ENCODE data around the gene TECTB. TPM values are rescaled to one million over a fixed set of nuclear protein-coding genes. Genes with fewer than 3 reads are reported as not detected.

TECTB gene
- total RNA-seq, 1 donor from 2014 or later: not detected

DNA sequence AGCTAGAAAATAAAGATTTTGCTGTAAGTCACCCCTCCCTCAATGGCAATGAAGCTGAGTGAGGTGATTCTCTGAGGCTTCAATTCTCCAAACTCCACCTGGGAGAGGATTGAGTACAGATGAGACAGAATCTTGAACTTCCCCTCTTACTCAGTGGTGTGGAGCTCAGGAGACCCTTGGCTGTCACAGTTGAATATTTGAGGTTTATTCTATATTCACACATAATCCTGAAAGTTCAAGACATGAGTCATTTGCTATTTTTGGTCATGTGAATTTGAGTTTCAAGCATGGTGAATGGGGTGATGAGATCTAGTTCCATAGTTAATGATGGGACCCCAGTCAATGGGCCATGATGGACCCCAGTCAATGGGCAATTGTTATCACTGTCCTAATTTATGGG, 13.9 kb upstream of the TECTB start:
- Mint-ChIP-seq H3K27ac (no peak overlapping the region), H3K4me3 (no peak overlapping the region)
- no peak for ATAC-seq (ENCODE audit: low read depth)

DNA sequence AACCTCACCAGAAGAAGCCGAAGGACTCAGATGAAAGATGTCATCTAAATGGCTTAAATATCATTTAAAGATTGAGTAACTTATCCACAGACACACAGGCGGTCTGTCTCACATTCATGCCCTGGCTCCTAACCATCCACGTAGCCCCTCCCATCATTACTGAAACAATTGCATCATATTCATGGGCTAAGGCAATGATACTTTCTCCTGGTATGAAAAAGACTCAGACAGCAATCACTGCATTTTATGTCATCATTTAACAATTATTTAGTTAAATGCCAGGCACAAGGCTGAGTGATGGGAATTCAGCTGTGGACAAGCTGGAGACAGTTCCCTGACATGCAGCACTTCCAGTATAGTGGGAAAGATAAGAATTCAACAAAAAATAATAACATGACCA, 11.2 kb upstream of the TECTB start:
- intact Hi-C loops (cut with micrococcal nuclease): no loop called here
- no peak overlapping the region for H3K27ac Mint-ChIP-seq
- DNase-seq: no peak
- ChIA-PET POLR2A (no interaction called here), CTCF (no interaction called here)
- TF ChIP-seq CTCF (IDR thresholded peaks at IDR 0.05): no peak
- no peaks in the 10 kb centered on the region for H3K4me1 Mint-ChIP-seq
- no peaks in the 10 kb centered on the region for H3K36me3 Mint-ChIP-seq (ENCODE audit: low read depth)
- H3K4me3 Mint-ChIP-seq: no peak overlapping the region
- ATAC-seq (ENCODE audit: low read depth): no peak
- H3K9me3 Mint-ChIP-seq: peaks cover 2% of the 10 kb centered on the region
- no peaks in the 10 kb centered on the region for H3K27me3 Mint-ChIP-seq

More for the DNA sequence above, 13.9 kb upstream of the TECTB start:
- Mint-ChIP-seq H3K9me3 (peaks cover 2% of the 10 kb centered on the region), H3K27me3 (no peaks in the 10 kb centered on the region), H3K36me3 (ENCODE audit: low read depth) (no peaks in the 10 kb centered on the region), H3K4me1 (no peaks in the 10 kb centered on the region)
- TF ChIP-seq CTCF (IDR thresholded peaks at IDR 0.05): no peak
- CTCF ChIA-PET: no interaction called here
- no peak for DNase-seq
- intact Hi-C loops (cut with micrococcal nuclease): no loop called here
- POLR2A ChIA-PET: no interaction called here

DNA sequence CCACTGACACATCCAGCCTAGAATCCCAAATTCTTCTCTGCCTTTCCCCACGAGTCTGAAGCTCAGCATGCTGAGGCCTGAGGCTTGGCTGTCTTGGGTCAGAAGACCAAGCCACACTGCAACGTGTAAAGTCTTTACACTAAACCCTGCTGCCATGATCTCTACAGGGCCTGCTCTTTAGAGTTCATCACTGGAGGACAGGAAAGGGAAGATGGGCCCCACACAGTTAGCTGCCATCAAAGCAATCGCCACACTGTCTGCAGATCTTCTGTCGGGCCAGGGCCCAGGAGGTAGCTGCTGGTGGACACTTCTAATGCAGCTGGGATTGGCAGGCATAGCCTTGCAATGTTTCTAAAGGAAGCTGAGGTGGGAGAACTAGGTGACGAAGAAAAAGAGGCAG, 8.4 kb upstream of the TECTB start:
- Mint-ChIP-seq H3K27ac (no peak overlapping the region), H3K27me3 (no peaks in the 10 kb centered on the region), H3K4me1 (no peaks in the 10 kb centered on the region), H3K4me3 (no peak overlapping the region), H3K36me3 (ENCODE audit: low read depth) (no peaks in the 10 kb centered on the region), H3K9me3 (no peaks in the 10 kb centered on the region)
- TF ChIP-seq CTCF (IDR thresholded peaks at IDR 0.05): no peak
- ChIA-PET POLR2A (no interaction called here), CTCF (no interaction called here)
- ATAC-seq (ENCODE audit: low read depth): no peak
- no peak for DNase-seq
- intact Hi-C loops (cut with micrococcal nuclease): no loop called here

DNA sequence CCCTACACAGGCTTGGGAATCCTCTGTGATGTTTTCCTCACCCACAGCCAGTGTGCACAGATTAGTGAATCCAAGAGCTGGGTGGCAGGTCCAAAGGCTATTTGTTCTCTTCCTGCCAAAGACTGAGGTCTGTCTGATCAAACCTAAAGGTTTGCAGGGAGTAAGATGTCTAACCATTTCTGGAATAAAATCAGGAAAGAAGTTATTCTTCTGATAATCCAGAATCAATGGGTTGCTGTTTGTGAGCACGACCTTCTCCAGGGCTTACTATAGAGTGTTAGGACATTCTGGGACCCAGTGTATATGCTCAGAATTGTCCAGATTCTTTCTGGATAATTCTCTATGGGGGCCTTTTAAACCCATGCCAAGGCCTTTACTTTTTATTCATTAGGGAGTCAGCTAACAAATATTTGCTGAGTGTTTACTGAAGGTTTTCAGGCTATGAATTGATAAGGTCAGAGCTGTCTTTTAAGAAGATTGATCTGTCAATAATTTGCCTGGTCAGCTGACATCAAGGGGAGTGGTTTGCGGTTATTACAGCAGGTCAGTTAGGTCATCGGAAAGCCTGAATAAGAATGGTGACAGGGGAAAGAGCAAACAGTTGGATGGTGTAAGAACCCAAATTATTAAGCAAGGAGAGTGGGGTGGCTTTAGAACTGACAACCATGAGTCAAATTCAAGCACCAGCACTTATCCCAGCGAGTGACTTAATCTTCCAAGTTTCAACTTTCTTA, 7.5 kb upstream of the TECTB start:
- ChIA-PET CTCF (no interaction called here), POLR2A (no interaction called here)
- no peak for ATAC-seq (ENCODE audit: low read depth)
- Mint-ChIP-seq H3K27ac (no peak overlapping the region), H3K4me1 (no peaks in the 10 kb centered on the region), H3K27me3 (no peaks in the 10 kb centered on the region), H3K4me3 (no peak overlapping the region), H3K36me3 (ENCODE audit: low read depth) (no peaks in the 10 kb centered on the region), H3K9me3 (no peaks in the 10 kb centered on the region)
- no peak for DNase-seq
- no peak for TF ChIP-seq CTCF (IDR thresholded peaks at IDR 0.05)
- intact Hi-C loops (cut with micrococcal nuclease): no loop called here

- ATAC-seq (ENCODE audit: low read depth): no peak
- H3K4me1 Mint-ChIP-seq: no peaks in the 10 kb centered on the region
- POLR2A ChIA-PET: no interaction called here
- H3K4me3 Mint-ChIP-seq: no peak overlapping the region
- no peaks in the 10 kb centered on the region for H3K9me3 Mint-ChIP-seq
- no peaks in the 10 kb centered on the region for H3K27me3 Mint-ChIP-seq
- no peak for DNase-seq
- H3K27ac Mint-ChIP-seq: no peak overlapping the region
- H3K36me3 Mint-ChIP-seq (ENCODE audit: low read depth): no peaks in the 10 kb centered on the region
- no peak for TF ChIP-seq CTCF (IDR thresholded peaks at IDR 0.05)
- CTCF ChIA-PET: no interaction called here
- intact Hi-C loops (cut with micrococcal nuclease): no loop called here
Measured at GRCh38 chr10:112278871-112279270, 4.3 kb upstream of the TECTB start.

All from activated B cell treated with CpG ODN at 0.5 μM for 24 hours (primary cell).